ENCODE data around the gene SEC11A. TPM values are rescaled to one million over a fixed set of nuclear protein-coding genes. Genes with fewer than 3 reads are reported as not detected.

SEC11A gene
- total and polyA plus RNA-seq, 4 donors: 56.7 to 90.2 (median 71.3) TPM

- Histone ChIP-seq H3K27ac (ENCODE audit: low read depth in 1 of 2, low read length in 2 of 2) (peak overlapping the region; percentile 44 to 47), H3K9me3 (ENCODE audit: control insufficient read depth in 4 of 4, low read length in 3 of 4) (no peaks in the 10 kb centered on the region), H3K9ac (ENCODE audit: low read depth in 1 of 2, low read length in 2 of 2) (peak overlapping the region in 1 of 2 donors; percentile 23), H3K27me3 (ENCODE audit: control insufficient read depth in 4 of 4, insufficient read depth in 4 of 4, low read length in 3 of 4) (no peaks in the 10 kb centered on the region), H3K4me1 (ENCODE audit: control insufficient read depth in 4 of 4, insufficient read depth in 4 of 4, low read length in 3 of 4) (peaks cover 3 to 24% (median 16%) of the 10 kb centered on the region in 4 donors), H3K4me3 (ENCODE audit: low read depth in 1 of 3, low read length in 3 of 3) (peak overlapping the region in 2 of 3 donors; percentile 19 to 57), H3K36me3 (ENCODE audit: control insufficient read depth in 4 of 4, insufficient read depth in 3 of 4, low read depth in 1 of 4, low read length in 3 of 4) (no peaks in the 10 kb centered on the region)
- DNase-seq (ENCODE audit: low spot score): no peak
- WGBS: 28% methylated on average over 17 of the region's 17 CpGs
- TF ChIP-seq ATF3 (IDR thresholded peaks at IDR 0.05) (no peak), GABPA (IDR thresholded peaks at IDR 0.05 in 1 of 2, conservative IDR thresholded peaks at IDR 0.05 in 1 of 2) (no peak)
Measured at GRCh38 chr15:84657748-84658079, 58.2 kb downstream of the SEC11A start.

- Histone ChIP-seq H3K4me3 (ENCODE audit: low read depth in 1 of 3, low read length in 3 of 3) (no peak overlapping the region), H3K9ac (ENCODE audit: low read depth in 1 of 2, low read length in 2 of 2) (no peak overlapping the region), H3K36me3 (ENCODE audit: control insufficient read depth in 4 of 4, insufficient read depth in 3 of 4, low read depth in 1 of 4, low read length in 3 of 4) (peaks cover 0 to 3% (median 0%) of the 10 kb centered on the region in 4 donors), H3K4me1 (ENCODE audit: control insufficient read depth in 4 of 4, insufficient read depth in 4 of 4, low read length in 3 of 4) (peaks cover 3 to 24% (median 16%) of the 10 kb centered on the region in 4 donors), H3K27me3 (ENCODE audit: control insufficient read depth in 4 of 4, insufficient read depth in 4 of 4, low read length in 3 of 4) (no peaks in the 10 kb centered on the region), H3K27ac (ENCODE audit: low read depth in 1 of 2, low read length in 2 of 2) (no peak overlapping the region), H3K9me3 (ENCODE audit: control insufficient read depth in 4 of 4, low read length in 3 of 4) (no peaks in the 10 kb centered on the region)
- DNase-seq (ENCODE audit: low spot score): no peak
- 94% methylated on average over 7 of the region's 7 CpGs for WGBS
- TF ChIP-seq GABPA (IDR thresholded peaks at IDR 0.05 in 1 of 2, conservative IDR thresholded peaks at IDR 0.05 in 1 of 2) (no peak), JUND (IDR thresholded peaks at IDR 0.05) (no peak), YY1 (IDR thresholded peaks at IDR 0.05) (no peak), REST (IDR thresholded peaks at IDR 0.05) (no peak), EGR1 (IDR thresholded peaks at IDR 0.05; ENCODE audit: low read depth in 2 of 2) (no peak)
Measured at GRCh38 chr15:84656972-84657371, 59.0 kb downstream of the SEC11A start.

- 6% methylated on average over 19 of the region's 19 CpGs for WGBS
- peaks cover 2 to 7% (median 6%) of the 10 kb centered on the region in 4 donors for H3K36me3 ChIP-seq (ENCODE audit: control insufficient read depth in 4 of 4, insufficient read depth in 3 of 4, low read depth in 1 of 4, low read length in 3 of 4)
- no peaks in the 10 kb centered on the region for H3K27me3 ChIP-seq (ENCODE audit: control insufficient read depth in 4 of 4, insufficient read depth in 4 of 4, low read length in 3 of 4)
- DNase-seq (ENCODE audit: low spot score): peak; percentile 66
- peak overlapping the region; percentile 74 to 94 (median 85) for H3K4me3 ChIP-seq (ENCODE audit: low read depth in 1 of 3, low read length in 3 of 3)
- H3K27ac ChIP-seq (ENCODE audit: low read depth in 1 of 2, low read length in 2 of 2): peak overlapping the region; percentile 74 to 80
- peak overlapping the region; percentile 90 to 98 for H3K9ac ChIP-seq (ENCODE audit: low read depth in 1 of 2, low read length in 2 of 2)
- H3K4me1 ChIP-seq (ENCODE audit: control insufficient read depth in 4 of 4, insufficient read depth in 4 of 4, low read length in 3 of 4): peaks cover 3 to 24% (median 16%) of the 10 kb centered on the region in 4 donors
- H3K9me3 ChIP-seq (ENCODE audit: control insufficient read depth in 4 of 4, low read length in 3 of 4): no peaks in the 10 kb centered on the region
- TF ChIP-seq NR2F2 (IDR thresholded peaks at IDR 0.05) (peak; percentile 5), REST (IDR thresholded peaks at IDR 0.05) (no peak), ATF3 (IDR thresholded peaks at IDR 0.05) (no peak), HNF4A (conservative IDR thresholded peaks at IDR 0.05) (no peak), MAX (IDR thresholded peaks at IDR 0.05) (peak; percentile 42), JUND (IDR thresholded peaks at IDR 0.05) (no peak), SP1 (IDR thresholded peaks at IDR 0.05) (no peak), YY1 (IDR thresholded peaks at IDR 0.05) (no peak), GABPA (IDR thresholded peaks at IDR 0.05 in 1 of 2, conservative IDR thresholded peaks at IDR 0.05 in 1 of 2) (no peak), CTCF (IDR thresholded peaks at IDR 0.05; ENCODE audit: low read depth, low read length, missing input control) (peak; percentile 67), HNF4G (IDR thresholded peaks at IDR 0.05) (no peak), FOXA2 (IDR thresholded peaks at IDR 0.05) (no peak), EGR1 (IDR thresholded peaks at IDR 0.05; ENCODE audit: low read depth in 2 of 2) (no peak), TAF1 (conservative IDR thresholded peaks at IDR 0.05) (no peak), FOXA1 (IDR thresholded peaks at IDR 0.05) (no peak), RXRA (IDR thresholded peaks at IDR 0.05) (no peak)
Measured at GRCh38 chr15:84654689-84655453, 61.1 kb downstream of the SEC11A start.

Data from liver (tissue), 9 donors.